Neural cell (in vitro differentiated cells): ENCODE data around the gene PCDH18.

ENCODE experiments used
- MXI1 ChIP-seq: fragments of 450-650 bp; conservative IDR thresholded peaks from 2 replicates; pipeline ENCODE4 v1.6.1; 2014; ENCODE audit warnings: antibody characterized with exemption, mild to moderate bottlenecking; ENCODE audit not compliant: poor library complexity, severe bottlenecking
- POLR2AphosphoS5 ChIP-seq: IDR thresholded peaks from 2 replicates; pipeline ENCODE4 v1.6.1; 2012
- RAD21 ChIP-seq: fragments of 450-650 bp; conservative IDR thresholded peaks from 2 replicates; pipeline ENCODE4 v1.6.1; 2014; ENCODE audit warnings: antibody characterized with exemption, mild to moderate bottlenecking, moderate library complexity
- SMC3 ChIP-seq: fragments of 450-650 bp; conservative IDR thresholded peaks from 2 replicates; pipeline ENCODE4 v1.6.1; 2014; ENCODE audit warnings: antibody characterized with exemption, mild to moderate bottlenecking, moderate library complexity; ENCODE audit not compliant: poor library complexity
- TF ChIP-seq, protein P1 (sequence below): fragments of 450-650 bp; IDR thresholded peaks from 2 replicates; pipeline ENCODE4 v1.5.1; 2014; ENCODE audit warnings: antibody characterized with exemption, mild to moderate bottlenecking, moderate library complexity; ENCODE audit not compliant: poor library complexity, severe bottlenecking

DNA sequence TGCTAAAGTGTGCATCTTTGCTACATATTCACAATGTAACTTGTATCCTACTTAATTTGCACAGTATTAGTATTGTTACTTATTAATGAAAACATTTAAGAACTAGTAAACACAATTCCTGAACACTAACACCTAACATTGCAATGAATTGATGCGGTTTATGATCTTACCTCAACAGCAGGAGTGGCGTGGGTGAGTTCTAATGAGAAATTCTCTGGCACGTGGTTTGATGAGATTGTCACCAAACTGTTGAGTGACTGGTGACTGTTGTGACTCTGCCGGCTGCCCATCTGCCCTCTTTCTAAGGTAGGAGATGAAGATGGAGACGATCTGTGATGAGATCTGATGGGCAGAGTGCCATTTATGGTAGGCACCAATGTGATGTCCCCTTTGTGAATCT, 2.9 kb downstream of the PCDH18 start:
- TF ChIP-seq, protein P1, sequence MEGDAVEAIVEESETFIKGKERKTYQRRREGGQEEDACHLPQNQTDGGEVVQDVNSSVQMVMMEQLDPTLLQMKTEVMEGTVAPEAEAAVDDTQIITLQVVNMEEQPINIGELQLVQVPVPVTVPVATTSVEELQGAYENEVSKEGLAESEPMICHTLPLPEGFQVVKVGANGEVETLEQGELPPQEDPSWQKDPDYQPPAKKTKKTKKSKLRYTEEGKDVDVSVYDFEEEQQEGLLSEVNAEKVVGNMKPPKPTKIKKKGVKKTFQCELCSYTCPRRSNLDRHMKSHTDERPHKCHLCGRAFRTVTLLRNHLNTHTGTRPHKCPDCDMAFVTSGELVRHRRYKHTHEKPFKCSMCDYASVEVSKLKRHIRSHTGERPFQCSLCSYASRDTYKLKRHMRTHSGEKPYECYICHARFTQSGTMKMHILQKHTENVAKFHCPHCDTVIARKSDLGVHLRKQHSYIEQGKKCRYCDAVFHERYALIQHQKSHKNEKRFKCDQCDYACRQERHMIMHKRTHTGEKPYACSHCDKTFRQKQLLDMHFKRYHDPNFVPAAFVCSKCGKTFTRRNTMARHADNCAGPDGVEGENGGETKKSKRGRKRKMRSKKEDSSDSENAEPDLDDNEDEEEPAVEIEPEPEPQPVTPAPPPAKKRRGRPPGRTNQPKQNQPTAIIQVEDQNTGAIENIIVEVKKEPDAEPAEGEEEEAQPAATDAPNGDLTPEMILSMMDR, result no peak
- TF ChIP-seq POLR2AphosphoS5 (no peak), RAD21 (no peak), SMC3 (no peak), MXI1 (no peak)
